Activated T-helper 1 cell treated with Interleukin-2 at 50 U/mL for 16 hours (primary cell): ENCODE measurements around the gene DAB2IP.
A peak's percentile ranks its signal among the peaks of the same experiment; 100 is the strongest.

Experiments used
- DNase-seq: peaks from one replicate; pipeline ENCODE4 v3.0.0-alpha.2; 2020; ENCODE audit warnings: low read depth

Gene DAB2IP

DNA sequence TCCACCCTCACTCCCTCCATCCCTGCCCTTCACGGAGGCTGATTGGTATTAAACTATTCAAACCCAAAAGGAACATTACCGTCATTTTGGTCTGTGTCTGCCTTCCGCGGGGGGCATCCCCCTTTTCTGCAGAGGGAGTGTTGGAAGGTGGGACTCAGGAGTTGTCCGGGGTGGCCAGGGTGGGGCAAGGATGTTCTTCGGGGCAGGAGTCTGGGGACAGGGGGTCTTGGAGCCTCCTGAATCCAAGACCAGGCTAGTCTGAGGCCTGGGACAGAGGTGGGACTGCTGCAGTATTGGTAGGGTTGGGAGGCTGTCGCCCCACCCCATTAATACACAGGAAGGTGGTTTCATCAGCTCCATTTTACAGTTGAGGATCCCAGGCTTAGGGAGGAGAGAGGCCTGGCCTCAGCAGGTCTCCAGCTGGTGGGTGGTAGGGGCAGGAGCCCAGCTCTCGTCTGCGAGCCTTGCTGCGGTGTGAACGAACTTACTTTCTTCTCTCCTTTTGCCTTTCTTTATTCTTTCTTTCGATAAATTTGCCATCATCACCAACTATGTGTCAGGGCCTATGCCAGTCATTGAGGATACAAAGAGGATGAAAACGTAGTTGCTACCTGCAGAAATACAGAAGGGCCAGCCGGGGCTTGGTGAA lies 33.8 kb downstream of the DAB2IP start:
- no peak for DNase-seq

DNA sequence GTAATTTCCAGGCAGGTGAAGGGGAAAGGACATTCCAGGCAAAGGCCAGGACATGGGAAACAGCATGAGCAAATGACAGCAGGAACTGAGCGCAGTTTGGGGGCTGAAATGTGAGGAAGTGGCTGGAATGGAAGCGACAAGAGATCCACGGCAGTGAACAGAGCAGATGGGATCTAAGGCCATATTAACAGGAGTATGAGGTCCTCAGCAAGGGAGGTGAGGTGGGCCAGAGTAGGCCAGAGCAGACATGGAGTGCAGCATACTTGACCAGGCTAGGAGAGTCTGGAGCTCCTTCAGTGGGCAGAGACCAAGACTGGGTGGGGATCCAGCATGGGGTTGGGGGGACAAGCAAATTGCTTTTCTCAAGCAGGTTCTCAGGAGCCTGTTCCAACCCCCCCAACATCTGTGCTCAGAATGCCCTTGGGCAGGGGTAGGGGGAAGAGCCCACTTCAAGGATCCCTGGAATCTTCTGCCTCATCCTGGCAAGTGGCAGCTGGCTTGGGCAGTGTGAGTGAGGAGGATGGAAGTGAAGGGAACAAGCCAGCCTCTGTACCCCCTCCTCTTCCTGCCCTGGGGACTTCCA lies 34.5 kb downstream of the DAB2IP start:
- no peak for DNase-seq

- DNase-seq = no peak
These were observed 35.6 kb downstream of the DAB2IP start for GRCh38 chr9:121686930-121687541.

DNA sequence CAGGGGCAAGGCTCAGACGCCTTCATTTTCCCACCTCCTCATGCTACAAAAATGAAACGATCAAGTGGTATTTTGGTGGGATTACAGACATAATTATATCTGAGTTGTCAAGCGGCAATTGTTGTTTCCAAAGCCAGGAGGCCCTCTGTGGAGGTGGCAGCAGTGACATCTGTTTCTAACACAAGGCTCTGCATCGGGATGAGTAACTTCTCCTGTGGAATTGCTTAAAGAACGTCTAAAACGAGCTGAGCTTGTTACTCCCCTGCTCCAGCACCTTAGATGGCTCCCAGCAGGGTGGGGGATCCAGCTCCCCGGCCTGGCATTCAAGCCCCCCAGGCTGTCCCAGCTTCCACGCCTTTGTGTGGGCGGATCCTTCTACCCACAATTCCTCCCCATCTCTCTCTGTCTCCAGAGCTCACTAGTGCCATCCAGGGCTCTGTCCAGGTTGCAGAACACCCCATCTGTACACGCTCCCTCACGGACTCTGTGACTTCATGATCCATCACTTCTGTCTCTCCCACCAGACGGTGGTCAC lies 36.8 kb downstream of the DAB2IP start:
- DNase-seq = no peak

DNA sequence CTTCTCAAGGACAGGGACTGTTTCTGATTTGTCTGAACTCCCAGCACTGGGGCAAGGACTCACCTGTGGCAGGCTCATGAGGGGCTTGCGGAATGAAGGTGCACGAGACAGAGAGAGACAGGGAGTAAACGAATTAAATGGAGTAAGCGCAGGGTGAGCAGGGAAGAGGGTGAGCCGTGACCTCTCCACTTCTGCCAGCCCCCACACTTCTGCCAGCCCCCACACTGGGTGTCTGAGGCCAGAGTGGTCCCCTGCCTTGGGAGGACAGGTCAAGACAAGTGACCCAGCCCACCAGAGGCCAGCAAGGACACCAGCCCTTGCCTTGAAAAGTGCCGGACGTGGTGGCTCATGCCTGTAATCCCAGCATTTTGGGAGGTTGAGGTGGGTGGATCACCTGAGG lies 37.2 kb downstream of the DAB2IP start:
- no peak for DNase-seq

- DNase-seq = no peak
These were observed 38.2 kb downstream of the DAB2IP start for GRCh38 chr9:121689461-121690157.

- no peak for DNase-seq
These were observed 38.9 kb downstream of the DAB2IP start for GRCh38 chr9:121690316-121690715.

DNA sequence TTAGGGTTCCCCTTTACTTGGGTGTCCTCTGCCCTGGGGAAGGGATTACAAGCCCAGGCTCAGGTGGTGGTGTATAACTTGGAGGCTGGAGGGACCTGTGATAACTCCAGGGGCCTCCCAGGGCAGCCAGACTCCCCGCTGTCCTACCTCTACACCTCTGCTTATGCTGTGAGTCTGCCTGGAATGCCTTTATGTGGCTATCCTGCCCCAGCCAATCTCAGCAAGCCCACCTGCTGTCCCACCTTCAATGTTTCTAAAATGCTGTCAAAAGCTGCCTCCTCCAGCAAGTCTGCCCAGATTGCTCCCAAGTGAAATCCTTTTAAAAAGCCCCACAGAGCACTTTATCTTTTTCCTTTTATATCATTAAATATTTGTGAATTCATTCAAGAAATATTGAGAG lies 39.3 kb downstream of the DAB2IP start:
- no peak for DNase-seq

- DNase-seq = no peak
These were observed 40.5 kb downstream of the DAB2IP start for GRCh38 chr9:121691890-121692289.

DNA sequence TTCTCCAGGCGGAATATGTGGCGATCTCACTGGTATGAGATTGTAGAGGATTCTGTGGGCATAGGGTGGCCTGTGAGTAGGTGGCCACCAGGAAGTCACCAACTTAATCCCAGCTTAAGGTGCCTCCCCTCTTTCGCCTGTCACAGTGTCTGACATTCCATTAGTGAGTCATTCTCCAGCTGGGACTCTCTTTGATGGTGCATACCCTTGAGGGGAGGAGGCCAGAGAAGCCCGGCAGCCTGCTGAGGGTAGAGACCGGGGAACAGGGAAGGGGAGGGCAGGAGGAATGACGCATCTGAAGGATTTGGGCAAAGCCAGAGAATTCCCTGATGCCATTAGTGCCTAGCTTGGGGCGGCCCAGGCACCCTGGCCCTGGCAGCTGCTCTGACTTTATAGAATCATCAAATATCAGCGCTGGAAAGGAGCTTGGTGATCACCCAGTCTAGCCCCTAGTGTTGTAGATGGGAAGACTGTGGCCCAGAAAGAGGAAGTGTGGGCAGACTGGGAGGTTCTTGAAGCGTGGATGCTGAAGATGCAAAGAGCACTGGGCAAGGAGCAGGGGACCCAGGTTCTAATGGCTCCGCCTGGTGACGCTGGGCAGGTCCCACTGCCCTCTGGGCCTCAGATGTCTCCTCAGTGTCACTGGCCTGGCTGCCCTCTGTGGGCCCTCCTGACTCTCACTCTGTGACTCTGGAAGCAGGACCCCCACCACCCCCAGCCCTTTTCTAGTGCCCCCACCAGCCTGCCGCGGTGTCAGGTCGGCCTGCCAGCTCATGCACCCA lies 41.4 kb downstream of the DAB2IP start:
- no peak for DNase-seq

DNA sequence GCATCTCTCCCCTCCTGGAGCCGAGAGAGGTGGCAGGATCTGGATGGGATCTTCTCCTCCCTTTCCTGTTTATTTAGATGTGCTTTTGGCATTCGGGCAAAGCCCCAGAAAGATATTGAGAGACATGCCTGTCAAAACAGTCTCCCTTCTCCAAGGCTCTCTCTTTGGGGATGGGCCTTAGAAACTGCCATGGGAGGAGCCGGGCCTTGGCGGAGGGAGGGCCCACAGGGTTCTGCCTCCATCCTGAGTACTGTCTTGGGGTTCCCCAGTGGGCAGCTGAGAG lies 41.9 kb downstream of the DAB2IP start:
- no peak for DNase-seq

GRCh38 chr9:121694001-121694400 lies 42.6 kb downstream of the DAB2IP start:
- no peak for DNase-seq

DNA sequence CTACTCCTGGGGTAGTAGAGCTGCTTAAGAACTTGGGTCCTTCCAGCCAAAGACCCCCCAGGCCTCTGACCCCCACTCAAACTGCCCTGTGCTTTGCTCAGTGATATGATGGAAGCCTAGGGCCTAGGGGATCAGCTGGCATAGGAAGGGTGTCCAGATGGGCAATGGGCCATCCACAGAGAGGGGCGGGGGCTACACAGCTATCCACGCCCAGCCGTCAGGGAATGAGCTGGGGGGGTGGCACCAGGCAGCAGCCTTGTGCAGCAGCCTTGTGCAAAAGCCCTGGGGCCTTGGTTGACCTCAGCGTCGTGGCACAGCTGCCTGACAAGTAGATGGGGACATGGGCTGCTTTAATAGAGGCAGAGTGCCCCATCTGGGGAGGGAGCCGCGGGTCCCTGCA lies 43.2 kb downstream of the DAB2IP start:
- no peak for DNase-seq

GRCh38 chr9:121696930-121697329 lies 45.5 kb downstream of the DAB2IP start:
- no peak for DNase-seq

DNA sequence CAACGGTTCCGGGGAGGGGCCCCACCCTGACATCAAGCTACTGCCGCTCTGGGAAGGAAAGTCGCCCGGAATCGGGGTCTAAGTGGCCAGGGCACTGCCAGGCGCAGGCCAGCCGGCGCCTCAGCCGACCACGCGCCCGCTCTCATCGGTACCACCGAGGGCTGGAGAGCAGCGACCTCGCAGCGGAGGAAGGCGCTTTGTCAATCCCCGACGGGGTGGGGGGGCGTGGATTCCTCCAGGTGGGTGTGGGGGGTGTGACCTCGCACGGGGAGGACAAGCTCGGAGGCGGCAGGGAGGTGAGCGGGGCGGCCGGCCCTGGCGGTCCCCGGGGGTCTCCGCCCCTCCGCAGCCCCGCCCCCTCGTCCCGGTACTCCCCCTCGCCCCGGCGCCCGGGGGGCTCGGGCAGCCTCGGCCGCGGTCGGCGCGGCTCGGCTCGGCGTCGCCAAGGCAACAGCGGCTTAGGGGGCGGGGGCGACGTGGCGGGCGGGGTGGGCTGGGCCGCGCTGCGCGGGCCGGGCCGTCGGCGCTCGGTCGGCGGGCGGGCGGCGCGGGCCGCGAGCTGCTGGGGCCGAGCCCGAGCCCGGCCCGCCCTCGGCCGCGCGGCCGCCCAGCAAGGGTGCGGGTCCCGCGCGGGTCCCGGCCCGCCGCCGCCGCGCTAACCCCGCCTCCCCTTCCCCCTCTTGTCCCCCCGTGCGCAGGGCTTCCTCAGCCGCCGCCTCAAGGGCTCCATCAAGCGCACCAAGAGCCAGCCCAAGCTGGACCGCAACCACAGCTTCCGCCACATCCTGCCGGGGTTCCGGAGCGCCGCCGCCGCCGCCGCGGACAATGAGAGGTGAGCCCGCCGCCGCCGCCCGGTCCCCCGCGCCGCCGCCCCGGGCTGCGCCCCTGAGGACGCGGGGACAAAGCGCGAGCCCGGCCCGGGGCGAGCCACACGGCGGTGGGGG lies 47.5 kb downstream of the DAB2IP start:
- DNase-seq = peak; percentile 6

- no peak for DNase-seq
These were observed 48.2 kb downstream of the DAB2IP start for GRCh38 chr9:121699571-121700164.

DNA sequence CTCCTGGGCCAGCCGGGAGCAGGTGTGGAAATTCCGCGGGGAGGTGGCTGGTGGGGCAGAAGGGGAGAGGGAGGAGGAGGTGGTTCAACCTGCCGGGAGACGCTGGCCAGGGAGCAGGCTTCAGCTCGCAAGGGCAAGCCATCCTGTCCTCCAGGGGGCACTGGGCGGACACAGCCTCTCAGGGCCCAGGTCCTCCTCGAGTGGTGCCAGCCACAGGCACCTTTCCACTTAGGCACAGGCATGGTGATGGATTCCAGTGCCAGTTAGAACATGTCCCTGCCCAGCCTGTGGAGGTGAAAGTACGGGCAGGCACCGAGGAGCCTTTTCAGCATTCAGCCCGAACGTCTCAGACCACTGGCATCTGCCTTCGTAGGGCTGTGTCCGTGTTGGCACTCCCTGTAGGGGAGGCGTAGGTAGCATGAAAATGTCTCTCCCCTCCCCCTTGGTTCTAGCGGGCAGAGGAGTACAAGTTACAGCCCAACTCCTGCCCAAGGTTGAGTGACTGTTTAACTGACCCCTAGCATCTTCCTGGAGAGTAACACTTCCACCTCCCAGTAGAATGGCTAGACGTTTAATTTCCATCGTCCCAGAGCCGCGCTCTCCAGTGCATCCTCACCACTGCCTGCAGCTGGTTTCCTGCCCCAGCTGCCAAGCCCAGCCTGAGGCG lies 48.9 kb downstream of the DAB2IP start:
- DNase-seq = no peak

DNA sequence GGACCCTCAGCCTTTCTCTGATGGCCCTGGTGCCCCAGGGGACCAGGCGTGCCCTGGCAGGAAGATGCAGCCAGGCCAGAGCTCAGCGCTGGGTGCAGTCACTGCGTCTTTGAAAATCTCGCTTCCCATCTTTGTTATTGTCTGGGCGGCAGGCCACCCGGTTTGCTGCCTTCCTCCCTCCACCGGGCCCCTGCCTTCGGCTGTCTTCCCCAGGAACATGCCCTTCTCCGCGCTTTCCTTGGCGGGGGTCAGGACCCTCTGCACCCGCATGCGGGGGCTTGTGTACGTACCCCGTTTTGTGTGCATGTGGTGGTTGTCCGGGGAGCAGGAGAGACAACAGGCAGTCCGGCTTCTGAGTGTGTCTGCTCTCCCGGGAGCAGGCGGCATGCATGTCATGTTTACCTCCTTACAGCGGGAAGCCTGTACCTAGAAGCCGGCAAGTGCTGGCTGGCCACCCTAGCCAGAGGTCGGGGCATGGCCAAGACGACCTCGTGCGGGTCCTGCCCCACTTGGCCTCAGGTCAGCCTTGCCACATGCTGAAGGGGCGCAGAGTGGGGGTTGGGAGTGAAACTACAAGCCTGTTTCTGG lies 49.5 kb downstream of the DAB2IP start:
- DNase-seq = no peak

DNA sequence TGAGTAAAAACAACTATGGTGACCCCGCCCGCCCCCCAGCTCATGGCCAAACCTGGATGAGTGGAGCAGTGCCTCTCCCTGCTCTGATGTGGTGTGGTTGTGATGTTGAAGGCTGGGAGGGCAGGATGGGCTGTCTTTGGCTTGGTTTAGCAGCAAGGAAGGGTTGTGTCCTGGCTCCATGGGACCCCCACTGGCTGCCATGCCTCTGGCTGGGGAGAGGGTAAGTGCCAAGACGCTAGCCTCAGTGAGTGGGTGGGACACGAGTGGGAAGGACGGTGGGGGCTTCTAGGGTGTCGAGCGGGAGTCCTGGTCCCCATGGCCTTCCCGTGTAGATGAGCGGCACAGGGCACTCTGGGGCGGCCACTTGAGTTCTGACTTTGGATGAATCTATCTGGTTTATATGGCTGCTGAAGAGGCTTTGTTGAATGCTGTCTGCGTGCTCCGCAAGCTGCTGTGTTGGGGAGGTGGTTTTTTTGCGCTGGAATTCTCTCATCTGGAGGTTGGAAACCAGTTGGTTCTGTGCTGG lies 50.4 kb downstream of the DAB2IP start:
- no peak for DNase-seq
